HepG2 (cell line): ENCODE data around the gene RARA. TPM values are rescaled to one million over a fixed set of nuclear protein-coding genes. Genes with fewer than 3 reads are reported as not detected.

Experiments
- MLLT10 ChIP-seq: sonication (generic); formaldehyde crosslinking; IDR thresholded peaks from 2 replicates; pipeline ENCODE4 v1.4.0; 2020; ENCODE audit warnings: missing genetic modification reagents
- MLX ChIP-seq: IDR thresholded peaks from 2 replicates; pipeline ENCODE4 v1.6.1; 2016
- NR0B2 ChIP-seq: sonication (generic); formaldehyde crosslinking; IDR thresholded peaks from 2 replicates; pipeline ENCODE4 v1.4.0; 2020; ENCODE audit warnings: mild to moderate bottlenecking, missing genetic modification reagents
- PATZ1 ChIP-seq: sonication (generic); formaldehyde crosslinking; IDR thresholded peaks from 2 replicates; pipeline ENCODE4 v1.4.0; 2020; ENCODE audit warnings: missing genetic modification reagents
- POLR2G ChIP-seq: fragments of 200-400 bp; formaldehyde crosslinking; IDR thresholded peaks from 2 replicates; pipeline ENCODE4 v1.6.1; 2018; ENCODE audit warnings: mild to moderate bottlenecking, low read depth, low read length, moderate library complexity
- ZMYM4 ChIP-seq: sonication (generic); formaldehyde crosslinking; IDR thresholded peaks from 2 replicates; pipeline ENCODE4 v1.8.1; 2023; ENCODE audit warnings: mild to moderate bottlenecking, missing genetic modification reagents
- ZNF407 ChIP-seq: sonication (generic); formaldehyde crosslinking; IDR thresholded peaks from one replicate; pipeline ENCODE4 v1.5.1; 2020; ENCODE audit warnings: mild to moderate bottlenecking, missing genetic modification reagents; ENCODE audit errors: not compliant biosample characterization
- ZNF550 ChIP-seq: sonication (generic); formaldehyde crosslinking; IDR thresholded peaks from 2 replicates; pipeline ENCODE4 v1.4.0; 2020; ENCODE audit warnings: mild to moderate bottlenecking, missing genetic modification reagents, borderline replicate concordance
- ZNF574 ChIP-seq: sonication (generic); formaldehyde crosslinking; IDR thresholded peaks from 2 replicates; pipeline ENCODE4 v1.4.0; 2020; ENCODE audit warnings: missing genetic modification reagents
- ZNF784 ChIP-seq: sonication (generic); formaldehyde crosslinking; IDR thresholded peaks from 2 replicates; pipeline ENCODE4 v1.5.1; 2020; ENCODE audit warnings: missing genetic modification reagents, mild to moderate bottlenecking, borderline replicate concordance
- polyA plus RNA-seq, 8 experiments: library from polyadenylated mRNA; depleted of rRNA in 3 of 8; stranded (reverse) in 7 of 8; unstranded in 1 of 8; fragments of >200 nt; fragmentation: Illumina TruSeq in 4 of 8; extraction: Trizol in 4 of 8; gene quantifications; 2 replicates each; pipeline versions ENCODE4 v1.2.1 to v1.2.3, GENCODE V29; 2011 to 2016; ENCODE audit warnings: low read depth in 4 of 8, missing spikeins in 1 of 8, mixed read lengths in 1 of 8; ENCODE audit not compliant: insufficient read depth in 1 of 8
- total RNA-seq, 5 experiments: library from RNA; depleted of rRNA; stranded (reverse); fragments of >200 nt; fragmentation: Illumina TruSeq; extraction: Trizol; gene quantifications; 2 replicates each; pipeline ENCODE4 v1.2.3, GENCODE V29; 2016; ENCODE audit warnings: low read depth in 1 of 5

RARA gene
- total and polyA plus RNA-seq, 2 of the 13 experiments (the other 11 are each of a cell fraction or from before 2014, with no cell fraction given) = 6.4 to 8.6 TPM

GRCh38 chr17:40344421-40345160, 35.6 kb downstream of the RARA start (continued):
- TF ChIP-seq ZNF407 (CRISPR knock-in tag) = peak; percentile 59
- TF ChIP-seq MLX (CRISPR knock-in tag) = no peak
- TF ChIP-seq MLLT10 (CRISPR knock-in tag) = no peak
- 0 out of 2 replicates have a peak, but pooled peaks have one; percentile 16 for TF ChIP-seq ZNF550 (CRISPR knock-in tag)
- no peak for TF ChIP-seq ZMYM4 (CRISPR knock-in tag)
- no peak for TF ChIP-seq ZNF574 (CRISPR knock-in tag)
- no peak for TF ChIP-seq ZNF784 (CRISPR knock-in tag)
- TF ChIP-seq NR0B2 (CRISPR knock-in tag) = no peak
- TF ChIP-seq POLR2G = no peak
- TF ChIP-seq PATZ1 = no peak
